H1 (cell line): Measurements from ENCODE around the gene NADK. TPM values are rescaled to one million over a fixed set of nuclear protein-coding genes. Genes with fewer than 3 reads are reported as not detected.

Experiments used
- CTCF ChIA-PET: fragments of 300-600 bp; sonication (Branson Sonifier 250); formaldehyde crosslinking; loops from one replicate; lab custom pipeline; 2021; ENCODE audit not compliant: partially characterized antibody; lab: Charles Lee
- POLR2A ChIA-PET: fragments of 300-600 bp; sonication (Branson Sonifier 250); formaldehyde crosslinking; loops from one replicate; lab custom pipeline; 2021; ENCODE audit warnings: inconsistent platforms; ENCODE audit not compliant: partially characterized antibody; lab: Charles Lee
- DNase-seq, 2 experiments: peaks; one replicate each; pipeline versions ENCODE4 v3.0.0 to v3.0.0-alpha.2; 2010 to 2022; ENCODE audit warnings: low spot score in 2 of 2, low read depth in 1 of 2, mixed read lengths in 1 of 2
- FAIRE-seq: peaks from 2 replicates; lab custom pipeline; 2011; peaks lifted over from hg19 to GRCh38; lab: Jason Lieb, UNC
- H2AFZ ChIP-seq: 2 replicates; pipeline ENCODE4 v1.8.1; 2012; ENCODE audit warnings: low read length, inconsistent platforms
- H2AK5ac ChIP-seq: 2 replicates; pipeline ENCODE4 v1.6.1; 2013; ENCODE audit warnings: low read depth, low read length
- H2BK120ac ChIP-seq: replicated peaks from 2 replicates; pipeline ENCODE3; 2013; ENCODE audit warnings: low read depth, low read length, inconsistent platforms
- H2BK12ac ChIP-seq: 2 replicates; pipeline ENCODE4 v1.6.1; 2013; ENCODE audit warnings: low read depth, low read length
- H2BK15ac ChIP-seq: 2 replicates; pipeline ENCODE4 v1.6.1; 2013; ENCODE audit warnings: low read length
- H2BK20ac ChIP-seq: 2 replicates; pipeline ENCODE4 v1.6.1; 2013; ENCODE audit warnings: low read length
- H2BK5ac ChIP-seq: 2 replicates; pipeline ENCODE4 v1.6.1; 2013; ENCODE audit warnings: low read depth, low read length
- H3K14ac ChIP-seq: 2 replicates; pipeline ENCODE4 v1.6.1; 2013; ENCODE audit warnings: inconsistent platforms; ENCODE audit not compliant: insufficient read length
- H3K18ac ChIP-seq: 2 replicates; pipeline ENCODE4 v1.6.1; 2013; ENCODE audit warnings: low read length; ENCODE audit errors: extremely low read depth
- H3K23ac ChIP-seq: 2 replicates; pipeline ENCODE4 v1.6.1; 2013; ENCODE audit warnings: inconsistent platforms; ENCODE audit not compliant: insufficient read length
- H3K23me2 ChIP-seq: 2 replicates; pipeline ENCODE4 v1.6.1; 2013; ENCODE audit warnings: low read depth, low read length
- H3K27ac ChIP-seq: 2 replicates; pipeline ENCODE4 v1.6.1; 2011; ENCODE audit warnings: low read depth, low read length, inconsistent platforms
- H3K27me3 ChIP-seq, 4 experiments: replicated peaks in 1 of 4; 1 replicate in 1 of 4; 2 replicates in 3 of 4; pipeline versions ENCODE4 v1.6.1 to v1.8.1; 2011 to 2013; ENCODE audit warnings: low read length in 3 of 4, mild to moderate bottlenecking in 3 of 4, inconsistent platforms in 2 of 4, mixed read lengths in 2 of 4, moderate library complexity in 1 of 4; ENCODE audit not compliant: control insufficient read depth in 3 of 4, insufficient read depth in 3 of 4; ENCODE audit errors: extremely low read depth in 1 of 4
- H3K36me3 ChIP-seq, 4 experiments: 2 replicates each; pipeline versions ENCODE4 v1.6.1 to v1.8.1; 2011 to 2013; ENCODE audit warnings: mild to moderate bottlenecking in 4 of 4, low read length in 3 of 4, moderate library complexity in 2 of 4, control low read depth in 1 of 4, inconsistent platforms in 1 of 4; ENCODE audit not compliant: insufficient read depth in 4 of 4, control insufficient read depth in 2 of 4
- H3K4ac ChIP-seq: replicated peaks from 2 replicates; pipeline ENCODE3; 2013; ENCODE audit warnings: low read length, low read depth, mixed read lengths, inconsistent platforms; ENCODE audit not compliant: insufficient read length
- H3K4me1 ChIP-seq, 4 experiments: replicated peaks in 1 of 4; 1 replicate in 1 of 4; 2 replicates in 3 of 4; pipeline versions ENCODE4 v1.6.1 to v1.8.1; 2011 to 2013; ENCODE audit warnings: low read length in 3 of 4, inconsistent platforms in 2 of 4, mixed read lengths in 1 of 4; ENCODE audit not compliant: insufficient read depth in 4 of 4, control insufficient read depth in 3 of 4
- H3K4me2 ChIP-seq, 2 experiments: 2 replicates each; pipeline versions ENCODE4 v1.6.1 to v1.8.1; 2011 to 2013; ENCODE audit warnings: low read depth in 2 of 2, low read length in 2 of 2, control low read depth in 1 of 2, inconsistent platforms in 1 of 2, mild to moderate bottlenecking in 1 of 2; ENCODE audit not compliant: insufficient read depth in 1 of 2
- H3K4me3 ChIP-seq, 4 experiments: fragments of 200-600, 300-600 bp in 1 of 4; sonication (generic), shearing (Covaris generic), sonication (Bioruptor Twin) in 1 of 4; 2 replicates each; pipeline versions ENCODE4 v1.5.1 to v1.8.1; 2011 to 2016; ENCODE audit warnings: low read length in 4 of 4, low read depth in 3 of 4, control low read depth in 2 of 4, inconsistent platforms in 2 of 4, mild to moderate bottlenecking in 2 of 4, mixed read lengths in 1 of 4, moderate library complexity in 1 of 4; ENCODE audit not compliant: insufficient read depth in 2 of 4; ENCODE audit errors: extremely low read depth in 1 of 4
- H3K56ac ChIP-seq: replicated peaks from 2 replicates; pipeline ENCODE3; 2013; ENCODE audit warnings: low read depth, mild to moderate bottlenecking, mixed read lengths, low read length, inconsistent platforms; ENCODE audit not compliant: insufficient read length
- H3K79me1 ChIP-seq: 2 replicates; pipeline ENCODE4 v1.6.1; 2013; ENCODE audit warnings: low read depth, low read length, control low read depth
- H3K79me2 ChIP-seq, 2 experiments: 2 replicates each; pipeline versions ENCODE4 v1.6.1 to v1.8.1; 2012 to 2013; ENCODE audit warnings: low read length in 2 of 2, mild to moderate bottlenecking in 2 of 2, inconsistent platforms in 1 of 2; ENCODE audit not compliant: insufficient read depth in 2 of 2, control insufficient read depth in 1 of 2
- H3K9ac ChIP-seq, 4 experiments: replicated peaks in 1 of 4; 1 replicate in 1 of 4; 2 replicates in 3 of 4; pipeline versions ENCODE4 v1.6.1 to v1.8.1; 2011 to 2013; ENCODE audit warnings: low read depth in 3 of 4, low read length in 3 of 4, control low read depth in 2 of 4, mild to moderate bottlenecking in 2 of 4, moderate library complexity in 2 of 4, inconsistent platforms in 1 of 4; ENCODE audit errors: extremely low read depth in 1 of 4
- H3K9me3 ChIP-seq, 2 experiments: 2 replicates each; pipeline versions ENCODE4 v1.6.1 to v1.8.1; 2012 to 2013; ENCODE audit warnings: mild to moderate bottlenecking in 2 of 2, moderate library complexity in 2 of 2, control low read depth in 1 of 2, inconsistent platforms in 1 of 2, low read depth in 1 of 2, low read length in 1 of 2, mixed read lengths in 1 of 2; ENCODE audit not compliant: insufficient read depth in 2 of 2
- H4K20me1 ChIP-seq, 2 experiments: replicated peaks in 1 of 2; 2 replicates each; pipeline versions ENCODE3 to v1.8.1; 2011 to 2013; ENCODE audit warnings: inconsistent platforms in 2 of 2, low read length in 2 of 2, mild to moderate bottlenecking in 1 of 2; ENCODE audit not compliant: insufficient read depth in 2 of 2, control insufficient read depth in 1 of 2
- H4K5ac ChIP-seq: 2 replicates; pipeline ENCODE4 v1.6.1; 2013; ENCODE audit warnings: low read length, low read depth, mixed read lengths, inconsistent platforms; ENCODE audit not compliant: insufficient read length
- H4K8ac ChIP-seq: 2 replicates; pipeline ENCODE4 v1.8.0; 2013; ENCODE audit warnings: mild to moderate bottlenecking, moderate library complexity, low read length, inconsistent platforms; ENCODE audit not compliant: insufficient read depth; ENCODE audit errors: extremely low read depth
- H4K91ac ChIP-seq: replicated peaks from 2 replicates; pipeline ENCODE3; 2013; ENCODE audit warnings: low read length, mixed read lengths, inconsistent platforms; ENCODE audit not compliant: insufficient read length
- BCL11A ChIP-seq, 2 experiments: IDR thresholded peaks; one replicate each; pipeline ENCODE4 v1.6.1; 2011; ENCODE audit warnings: low read depth in 2 of 2, low read length in 2 of 2, mild to moderate bottlenecking in 2 of 2
- BRCA1 ChIP-seq: IDR thresholded peaks from 2 replicates; pipeline ENCODE4 v1.6.1; 2012; ENCODE audit warnings: low read depth, low read length, improper control_type of control experiment
- CHD2 ChIP-seq: IDR thresholded peaks from 2 replicates; pipeline ENCODE4 v1.6.1; 2012; ENCODE audit warnings: low read length, improper control_type of control experiment
- CREB1 ChIP-seq: IDR thresholded peaks from 2 replicates; pipeline ENCODE4 v1.6.1; 2012; ENCODE audit warnings: inconsistent platforms
- FOSL1 ChIP-seq: IDR thresholded peaks from 2 replicates; pipeline ENCODE4 v1.6.1; 2011; ENCODE audit warnings: mild to moderate bottlenecking, low read depth, low read length, moderate library complexity; ENCODE audit not compliant: insufficient read depth
- NRF1 ChIP-seq: IDR thresholded peaks from 2 replicates; pipeline ENCODE4 v1.6.1; 2011; ENCODE audit warnings: mild to moderate bottlenecking, low read depth, low read length, improper control_type of control experiment
- WGBS, 2 experiments: shearing (Covaris generic) in 1 of 2; methylation state at CpG; one replicate each; pipeline versions ENCODE4 v1.1.6 to v1.1.7; 2013 to 2015; ENCODE audit warnings: low lambda C conversion rate in 2 of 2, mixed read lengths in 2 of 2, inconsistent platforms in 1 of 2, low coverage in 1 of 2, missing lambda C conversion rate in 1 of 2; ENCODE audit not compliant: insufficient replicate concordance in 2 of 2, insufficient coverage in 1 of 2, insufficient read length in 1 of 2; ENCODE audit errors: extremely low coverage in 1 of 2, missing lambda C conversion rate in 1 of 2; 5-methylcytosine and 5-hydroxymethylcytosine counted together
- polyA plus RNA-seq, 7 experiments: library from polyadenylated mRNA; depleted of rRNA in 3 of 7; stranded (reverse) in 5 of 7; unstranded in 2 of 7; fragments of >200 nt in 5 of 7; fragments of 200-250 nt in 2 of 7; gene quantifications; 1 replicate in 5 of 7; 2 replicates in 1 of 7; 4 replicates in 1 of 7; pipeline versions ENCODE4 v1.2.1 to v1.2.3, GENCODE V29; 2011 to 2013; ENCODE audit warnings: missing spikeins in 2 of 7, mixed read lengths in 2 of 7
- total RNA-seq: library from RNA; stranded (reverse); fragmentation: NEBNext Ultra II Directional; extraction: Animal tissue kit (Norgen Biotek cat#: 25700); gene quantifications from 2 replicates; pipeline ENCODE4 v1.2.1, GENCODE V29; 2021
- TF ChIP-seq, protein P1 (sequence below): IDR thresholded peaks from 2 replicates; pipeline ENCODE4 v1.6.1; 2012; ENCODE audit warnings: inconsistent platforms

The NADK gene
- total and polyA plus RNA-seq, 2 of the 8 experiments (the other 6 are each of a cell fraction or from before 2014, with no cell fraction given): 78.0 to 89.7 TPM

DNA sequence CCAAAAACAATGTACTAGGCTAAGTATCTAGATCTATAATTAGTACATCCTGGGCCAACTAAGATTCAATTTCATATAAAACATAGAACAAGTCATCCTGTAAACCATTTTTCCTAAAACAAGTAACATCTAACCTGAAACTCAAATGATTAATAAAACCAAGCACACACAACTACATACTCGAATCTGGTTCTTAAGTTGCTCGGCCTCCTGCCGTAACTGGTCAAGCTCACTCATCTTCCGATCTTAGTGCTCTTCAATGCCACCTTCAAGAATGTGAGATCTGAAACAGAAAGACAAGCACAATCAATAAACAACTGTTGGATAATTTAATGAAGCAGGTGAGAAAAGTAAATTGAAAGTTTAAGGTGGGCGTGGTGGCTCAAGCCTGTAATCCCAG lies 46.9 kb upstream of the NADK start:
- DNase-seq (no peak), FAIRE-seq (no peak)
- Histone ChIP-seq H3K4me3 (no peak overlapping the region), H3K79me1 (peaks cover 7% of the 10 kb centered on the region), H3K27ac (no peak overlapping the region), H3K4me2 (no peak overlapping the region), H2AFZ (no peak overlapping the region), H3K14ac (no peak overlapping the region), H4K91ac (no peak overlapping the region), H2BK12ac (no peak overlapping the region), H3K23ac (no peak overlapping the region), H3K4me1 (no peaks in the 10 kb centered on the region; a peak in 1 of 7 replicates), H3K9ac (no peak overlapping the region), H3K36me3 (peaks cover 0 to 37% (median 9%) of the 10 kb centered on the region in 4 experiments; a peak in 5 of 8 replicates), H2BK5ac (no peak overlapping the region), H2BK120ac (no peak overlapping the region), H2BK15ac (no peak overlapping the region), H3K4ac (no peak overlapping the region), H3K23me2 (no peaks in the 10 kb centered on the region), H3K79me2 (peaks cover 3 to 39% of the 10 kb centered on the region in 2 experiments; a peak in 2 of 4 replicates), H3K27me3 (no peaks in the 10 kb centered on the region), H3K56ac (no peak overlapping the region), H4K8ac (no peak overlapping the region), H4K5ac (no peak overlapping the region), H3K9me3 (no peaks in the 10 kb centered on the region), H3K18ac (no peak overlapping the region), H2BK20ac (no peak overlapping the region), H4K20me1 (peaks cover 2 to 13% of the 10 kb centered on the region in 2 experiments), H2AK5ac (no peak overlapping the region)
- WGBS, 2 experiments: 92% methylated on average over 5 of the region's 5 CpGs; no CpG with 5 or more reads in 1 of the 2 experiments
- ChIA-PET CTCF (interaction anchor here (2.6 to 2.9 kb wide), 2 partner anchors 29 to 80 kb away, joined by 10 to 11 read pairs; no protein-coding TSS in a partner anchor), POLR2A (no interaction called here)
- TF ChIP-seq CREB1: no peak
- TF ChIP-seq BCL11A (IDR thresholded peaks at IDR 0.05; ENCODE audit: low read depth in 2 of 2, low read length in 2 of 2): no peak
- TF ChIP-seq BRCA1: no peak
- no peak for TF ChIP-seq NRF1
- TF ChIP-seq, protein P1, sequence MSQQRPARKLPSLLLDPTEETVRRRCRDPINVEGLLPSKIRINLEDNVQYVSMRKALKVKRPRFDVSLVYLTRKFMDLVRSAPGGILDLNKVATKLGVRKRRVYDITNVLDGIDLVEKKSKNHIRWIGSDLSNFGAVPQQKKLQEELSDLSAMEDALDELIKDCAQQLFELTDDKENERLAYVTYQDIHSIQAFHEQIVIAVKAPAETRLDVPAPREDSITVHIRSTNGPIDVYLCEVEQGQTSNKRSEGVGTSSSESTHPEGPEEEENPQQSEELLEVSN: no peak
- TF ChIP-seq FOSL1: no peak
- no peak for TF ChIP-seq CHD2
